Fibroblast of lung (primary cell): Measurements from ENCODE around the gene OVOL1.

Experiments
- EZH2 ChIP-seq: IDR thresholded peaks from 2 replicates; pipeline ENCODE4 v1.5.1; 2012; ENCODE audit warnings: low read length, control low read depth, mild to moderate bottlenecking; ENCODE audit errors: missing control alignments
- TF ChIP-seq, protein P1 (sequence below), 2 donors: IDR thresholded peaks in 1 of 2; conservative IDR thresholded peaks in 1 of 2; 1 replicate in 1 of 2; 2 replicates in 1 of 2; pipeline ENCODE4 v1.5.1; 2011 to 2012; ENCODE audit warnings: low read length in 2 of 2, control low read depth in 1 of 2, inconsistent platforms in 1 of 2, low read depth in 1 of 2, mild to moderate bottlenecking in 1 of 2

- TF ChIP-seq, protein P1, sequence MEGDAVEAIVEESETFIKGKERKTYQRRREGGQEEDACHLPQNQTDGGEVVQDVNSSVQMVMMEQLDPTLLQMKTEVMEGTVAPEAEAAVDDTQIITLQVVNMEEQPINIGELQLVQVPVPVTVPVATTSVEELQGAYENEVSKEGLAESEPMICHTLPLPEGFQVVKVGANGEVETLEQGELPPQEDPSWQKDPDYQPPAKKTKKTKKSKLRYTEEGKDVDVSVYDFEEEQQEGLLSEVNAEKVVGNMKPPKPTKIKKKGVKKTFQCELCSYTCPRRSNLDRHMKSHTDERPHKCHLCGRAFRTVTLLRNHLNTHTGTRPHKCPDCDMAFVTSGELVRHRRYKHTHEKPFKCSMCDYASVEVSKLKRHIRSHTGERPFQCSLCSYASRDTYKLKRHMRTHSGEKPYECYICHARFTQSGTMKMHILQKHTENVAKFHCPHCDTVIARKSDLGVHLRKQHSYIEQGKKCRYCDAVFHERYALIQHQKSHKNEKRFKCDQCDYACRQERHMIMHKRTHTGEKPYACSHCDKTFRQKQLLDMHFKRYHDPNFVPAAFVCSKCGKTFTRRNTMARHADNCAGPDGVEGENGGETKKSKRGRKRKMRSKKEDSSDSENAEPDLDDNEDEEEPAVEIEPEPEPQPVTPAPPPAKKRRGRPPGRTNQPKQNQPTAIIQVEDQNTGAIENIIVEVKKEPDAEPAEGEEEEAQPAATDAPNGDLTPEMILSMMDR (conservative IDR thresholded peaks at IDR 0.05 in 1 of 2, IDR thresholded peaks at IDR 0.05 in 1 of 2; ENCODE audit: low read depth in 1 of 2, low read length in 2 of 2) = no peak
- TF ChIP-seq EZH2 = no peak
Measured at GRCh38 chr11:65766535-65766934, 20.3 kb upstream of the OVOL1 start.
